ENCODE results near the gene POLN. TPM values are rescaled to one million over a fixed set of nuclear protein-coding genes. Genes with fewer than 3 reads are reported as not detected.

Gene POLN
- total RNA-seq, 1 experiment from 2014 or later = 3.5 TPM

GRCh38 chr4:2289955-2290333 lies 48.0 kb upstream of the POLN start:
- Mint-ChIP-seq H3K4me1 (no peaks in the 10 kb centered on the region; the same call in 1 of the 2 replicates), H3K27me3 (ENCODE audit: low read depth) (no peaks in the 10 kb centered on the region), H3K27ac (no peak overlapping the region), H3K9me3 (peaks cover 8% of the 10 kb centered on the region), H3K4me3 (no peak overlapping the region), H3K36me3 (peaks cover 2% of the 10 kb centered on the region; the same call in 1 of the 2 replicates)
- no peak for TF ChIP-seq ATF2 (CRISPR knock-in tag; IDR thresholded peaks at IDR 0.05; ENCODE audit: borderline replicate concordance, low read depth)
- TF ChIP-seq STAT6 (CRISPR knock-in tag; conservative IDR thresholded peaks at IDR 0.05; ENCODE audit: low read depth) = no peak
- TF ChIP-seq JUN (CRISPR knock-in tag; IDR thresholded peaks at IDR 0.05) = no peak
- TF ChIP-seq PRDM15 (CRISPR knock-in tag; IDR thresholded peaks at IDR 0.05) = no peak
- TF ChIP-seq GRHL2 (CRISPR knock-in tag; IDR thresholded peaks at IDR 0.05; ENCODE audit: insufficient replicate concordance, severe bottlenecking) = no peak
- TF ChIP-seq E2F1 (CRISPR knock-in tag; IDR thresholded peaks at IDR 0.05) = no peak
- TF ChIP-seq MXD4 (CRISPR knock-in tag; IDR thresholded peaks at IDR 0.05; ENCODE audit: borderline replicate concordance) = no peak
- no peak for TF ChIP-seq MLX (CRISPR knock-in tag; IDR thresholded peaks at IDR 0.05)
- no peak for TF ChIP-seq SOX15 (CRISPR knock-in tag; IDR thresholded peaks at IDR 0.05)
- DNase-seq (ENCODE audit: low spot score) (no peak), ATAC-seq (no peak)
- POLR2A ChIA-PET = no interaction called here
- CTCF ChIA-PET = interaction anchor here (1.4 to 2.2 kb wide), 3 partner anchors 20 to 152 kb away, joined by 5 to 8 read pairs (median 5); no protein-coding TSS in a partner anchor

GRCh38 chr4:2289311-2289954 lies 47.5 kb upstream of the POLN start:
- ATAC-seq (no peak), DNase-seq (ENCODE audit: low spot score) (no peak)
- ChIA-PET POLR2A (no interaction called here), CTCF (interaction anchor here (2.2 kb wide), 1 partner anchor 69 kb away, joined by 8 read pairs; no protein-coding TSS in a partner anchor)
- peaks cover 2% of the 10 kb centered on the region; the same call in 1 of the 2 replicates for H3K36me3 Mint-ChIP-seq
- H3K27ac Mint-ChIP-seq = no peak overlapping the region
- H3K4me3 Mint-ChIP-seq = no peak overlapping the region
- H3K4me1 Mint-ChIP-seq = no peaks in the 10 kb centered on the region; the same call in 1 of the 2 replicates
- peaks cover 6% of the 10 kb centered on the region for H3K9me3 Mint-ChIP-seq
- no peaks in the 10 kb centered on the region for H3K27me3 Mint-ChIP-seq (ENCODE audit: low read depth)
- TF ChIP-seq E2F5 (CRISPR knock-in tag; IDR thresholded peaks at IDR 0.05) (no peak), TP53 (CRISPR knock-in tag; IDR thresholded peaks at IDR 0.05) (no peak), IRF2 (CRISPR knock-in tag; IDR thresholded peaks at IDR 0.05; ENCODE audit: borderline replicate concordance, low read depth) (no peak), PRDM15 (CRISPR knock-in tag; IDR thresholded peaks at IDR 0.05) (no peak), ERG (CRISPR knock-in tag; IDR thresholded peaks at IDR 0.05) (no peak), USF1 (CRISPR knock-in tag; IDR thresholded peaks at IDR 0.05) (no peak), FOXK1 (CRISPR knock-in tag; IDR thresholded peaks at IDR 0.05) (no peak)

Data from WTC11 (cell line).